ENCODE measurements around the gene TWF2. TPM values are rescaled to one million over a fixed set of nuclear protein-coding genes. Genes with fewer than 3 reads are reported as not detected.

TWF2 gene
- total and polyA plus RNA-seq, 5 experiments from 2014 or later, result 77.2 to 171 (median 112) TPM

DNA sequence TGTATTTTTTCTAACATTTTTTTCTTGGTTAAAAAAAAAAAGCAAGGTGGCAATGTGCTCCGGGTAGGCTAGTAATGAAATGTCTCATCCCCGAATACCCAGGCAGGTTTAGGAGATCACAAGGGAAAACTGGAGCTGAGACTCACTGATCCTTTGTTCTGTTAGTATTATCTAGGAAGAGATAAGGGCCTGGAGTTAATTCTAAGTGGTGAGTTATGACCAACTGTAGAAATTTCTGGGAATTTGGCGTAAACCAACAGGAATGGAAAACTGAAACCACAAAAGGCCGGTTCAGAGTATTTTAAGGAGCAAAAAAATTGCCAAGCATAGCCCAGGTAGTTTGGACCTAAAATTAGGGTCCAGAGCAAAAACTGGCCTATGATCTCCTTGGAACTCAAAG lies 19.0 kb upstream of the TWF2 start:
- POLR2A ChIA-PET, result interaction anchor here (43.1 to 58.8 kb wide), 3 partner anchors 7 to 26 kb away, joined by 1452 to 1841 read pairs (median 1452); partner anchors contain the start of genes GLYCTK, PPM1M, TLR9 and TWF2
- ATAC-seq (no peak), DNase-seq (no peak)
- Mint-ChIP-seq H3K27ac (peak overlapping the region; percentile 76 to 100 (median 98)), H3K4me3 (peak overlapping the region in 3 of 10 donors; percentile 33 to 70 (median 33)), H3K36me3 (peaks cover 0 to 96% (median 60%) of the 10 kb centered on the region in 3 donors), H3K9me3 (no peaks in the 10 kb centered on the region), H3K4me1 (peaks cover 24 to 99% (median 95%) of the 10 kb centered on the region in 4 donors), H3K27me3 (peaks cover 0 to 2% (median 0%) of the 10 kb centered on the region in 5 donors)

DNA sequence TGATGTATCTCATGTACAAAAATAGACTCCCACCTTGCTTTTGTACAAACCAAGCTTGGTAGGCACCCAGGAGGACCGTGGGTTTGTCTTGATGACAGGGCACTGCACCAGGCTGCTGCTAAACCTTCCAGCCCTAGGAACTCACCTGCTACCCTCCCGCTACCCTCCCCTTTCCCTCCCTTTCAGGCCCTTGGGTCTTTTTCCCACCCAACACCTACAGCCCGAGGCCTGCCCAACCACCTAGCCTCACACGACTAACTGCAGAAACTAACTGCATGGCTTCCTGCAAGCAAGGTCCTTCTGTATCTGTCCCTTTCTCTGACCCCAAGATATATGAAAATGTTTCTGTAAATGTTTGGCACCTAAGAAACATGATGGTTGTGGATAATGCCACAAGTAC lies 17.7 kb upstream of the TWF2 start:
- Mint-ChIP-seq H3K9me3 (no peaks in the 10 kb centered on the region), H3K4me3 (peak overlapping the region in 8 of 10 donors; percentile 48 to 78 (median 59)), H3K27me3 (peaks cover 0 to 2% (median 0%) of the 10 kb centered on the region in 5 donors), H3K4me1 (peaks cover 26 to 99% (median 95%) of the 10 kb centered on the region in 4 donors), H3K36me3 (peaks cover 0 to 94% (median 53%) of the 10 kb centered on the region in 3 donors), H3K27ac (peak overlapping the region; percentile 76 to 100 (median 99))
- ATAC-seq (no peak), DNase-seq (no peak)
- POLR2A ChIA-PET, result interaction anchor here (43.1 to 58.8 kb wide), 3 partner anchors 6 to 27 kb away, joined by 1452 to 1841 read pairs (median 1452); partner anchors contain the start of genes GLYCTK, PPM1M, TLR9 and TWF2

DNA sequence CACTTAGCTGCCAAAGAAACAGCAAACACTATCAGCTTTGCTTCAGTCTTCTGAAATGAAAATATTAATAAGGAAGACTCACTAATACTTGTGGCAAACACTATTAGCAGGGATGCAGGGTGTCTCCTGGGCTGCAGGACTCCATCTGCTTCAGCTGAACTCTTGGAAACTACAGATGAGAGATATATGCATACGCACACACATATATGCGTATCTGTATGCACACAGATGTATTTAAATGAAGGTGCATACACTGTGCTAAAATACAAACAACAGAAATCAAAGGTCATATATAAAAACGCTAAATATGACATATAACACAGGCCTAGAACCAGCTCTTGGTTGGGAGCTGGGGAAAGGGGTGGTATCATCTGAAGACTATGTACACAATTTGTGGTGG lies 17.2 kb upstream of the TWF2 start:
- no peak for ATAC-seq
- peaks cover 0 to 93% (median 50%) of the 10 kb centered on the region in 3 donors for H3K36me3 Mint-ChIP-seq
- no peak for DNase-seq
- peak overlapping the region; percentile 97 to 100 (median 99) for H3K27ac Mint-ChIP-seq
- H3K4me1 Mint-ChIP-seq, result peaks cover 24 to 97% (median 93%) of the 10 kb centered on the region in 4 donors
- H3K4me3 Mint-ChIP-seq, result peak overlapping the region in 8 of 10 donors; percentile 10 to 78 (median 49)
- no peaks in the 10 kb centered on the region for H3K9me3 Mint-ChIP-seq
- H3K27me3 Mint-ChIP-seq, result peaks cover 0 to 2% (median 0%) of the 10 kb centered on the region in 5 donors
- POLR2A ChIA-PET, result interaction anchor here (43.1 to 58.8 kb wide), 3 partner anchors 6 to 27 kb away, joined by 1452 to 1841 read pairs (median 1452); partner anchors contain the start of genes GLYCTK, PPM1M, TLR9 and TWF2

DNA sequence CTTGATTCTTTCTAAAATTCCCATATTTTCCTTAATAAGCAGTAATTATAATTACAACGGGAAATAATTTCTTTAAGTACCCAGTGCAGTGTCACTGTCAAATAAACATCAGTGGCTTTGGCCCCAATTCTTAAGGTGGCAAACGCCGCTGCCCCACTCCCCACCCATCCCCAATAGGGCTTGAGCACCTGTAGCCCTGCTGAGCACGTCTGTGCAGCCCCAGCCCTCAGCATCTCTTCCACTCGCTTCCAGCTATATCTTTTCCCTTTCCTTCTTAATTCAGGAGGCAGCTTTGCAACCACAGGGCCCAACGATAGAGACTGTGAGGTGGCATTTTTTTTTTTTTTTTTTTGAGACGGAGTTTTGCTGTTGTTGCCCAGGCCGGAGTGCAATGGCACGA lies 15.7 kb upstream of the TWF2 start:
- POLR2A ChIA-PET, result interaction anchor here (43.1 to 58.8 kb wide), 3 partner anchors 4 to 29 kb away, joined by 1452 to 1841 read pairs (median 1452); partner anchors contain the start of genes GLYCTK, PPM1M, TLR9 and TWF2
- peak overlapping the region; percentile 97 to 100 (median 99) for H3K27ac Mint-ChIP-seq
- peak overlapping the region in 8 of 10 donors; percentile 36 to 95 (median 83) for H3K4me3 Mint-ChIP-seq
- H3K27me3 Mint-ChIP-seq, result peaks cover 0 to 2% (median 0%) of the 10 kb centered on the region in 5 donors
- ATAC-seq, result no peak
- DNase-seq, result no peak
- peaks cover 33 to 97% (median 94%) of the 10 kb centered on the region in 4 donors for H3K4me1 Mint-ChIP-seq
- H3K36me3 Mint-ChIP-seq, result peaks cover 0 to 88% (median 40%) of the 10 kb centered on the region in 3 donors
- H3K9me3 Mint-ChIP-seq, result no peaks in the 10 kb centered on the region

DNA sequence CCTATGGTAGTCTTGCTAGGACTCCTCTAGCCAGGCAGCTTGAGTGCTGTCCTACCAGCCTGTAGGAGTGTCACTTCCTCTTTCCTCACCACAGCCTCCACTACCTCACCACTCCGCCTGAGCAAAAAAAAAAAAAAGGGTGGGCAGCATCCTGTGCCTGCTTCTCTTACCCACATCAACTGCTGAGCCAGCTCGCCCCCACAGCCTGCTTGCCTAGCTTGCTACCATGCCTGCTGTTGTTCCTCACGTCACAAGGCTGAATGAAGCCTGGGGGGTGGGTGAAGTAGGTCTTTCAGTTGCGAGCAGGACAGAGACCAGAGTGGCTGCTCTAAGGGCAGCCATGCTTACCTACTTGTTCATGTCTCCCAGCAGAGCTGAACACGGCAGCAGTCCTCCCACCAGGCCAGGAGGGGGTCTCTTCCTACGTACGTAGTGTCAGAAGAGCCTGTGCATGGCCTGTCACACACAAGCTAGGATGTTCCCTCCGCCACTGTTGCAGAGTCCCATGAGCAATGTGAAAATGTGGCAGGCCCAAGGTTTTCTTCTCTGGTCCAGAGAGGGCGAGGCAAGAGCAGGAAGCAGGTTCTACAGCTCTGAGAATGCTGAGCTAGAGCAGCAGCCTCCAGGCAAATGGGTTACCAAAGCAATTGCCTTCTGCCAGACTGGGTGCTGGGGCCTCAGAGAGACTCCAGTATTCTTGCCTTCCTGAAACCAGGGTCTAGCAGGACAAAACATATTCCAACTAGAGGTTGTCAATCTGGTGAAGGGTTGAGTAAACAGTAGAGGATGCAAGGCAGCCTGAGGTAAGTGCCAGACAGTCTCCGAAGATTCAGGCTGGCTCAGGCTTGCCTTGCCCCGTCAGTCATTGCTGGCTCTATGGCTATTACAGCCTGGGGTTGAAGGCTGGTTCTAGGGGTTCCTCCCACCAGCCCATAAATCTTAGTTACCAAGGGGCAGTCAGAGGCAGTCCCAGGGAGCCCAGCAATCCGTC lies 14.7 kb upstream of the TWF2 start:
- Mint-ChIP-seq H3K36me3 (peaks cover 0 to 88% (median 30%) of the 10 kb centered on the region in 3 donors), H3K4me1 (peaks cover 36 to 99% (median 94%) of the 10 kb centered on the region in 4 donors), H3K9me3 (no peaks in the 10 kb centered on the region), H3K27me3 (peaks cover 0 to 2% (median 0%) of the 10 kb centered on the region in 5 donors), H3K27ac (peak overlapping the region; percentile 97 to 100 (median 99)), H3K4me3 (peak overlapping the region; percentile 68 to 95 (median 90))
- DNase-seq, result peak; percentile 62 to 97 (median 91)
- POLR2A ChIA-PET, result interaction anchor here (1.0 to 58.8 kb wide), 4 partner anchors 3 to 82 kb away, joined by 3 to 1841 read pairs (median 1452); partner anchors contain the start of genes GLYCTK, PPM1M, TLR9 and TWF2
- ATAC-seq, result peak; percentile 87 to 88

GRCh38 chr3:52250122-52250521 lies 11.2 kb upstream of the TWF2 start:
- ATAC-seq (no peak), DNase-seq (no peak)
- peaks cover 0 to 67% (median 13%) of the 10 kb centered on the region in 3 donors for H3K36me3 Mint-ChIP-seq
- peak overlapping the region; percentile 91 to 100 (median 98) for H3K27ac Mint-ChIP-seq
- H3K4me3 Mint-ChIP-seq, result peak overlapping the region in 8 of 10 donors; percentile 35 to 86 (median 64)
- POLR2A ChIA-PET, result interaction anchor here (43.1 to 58.8 kb wide), 3 partner anchors 0 to 33 kb away, joined by 1452 to 1841 read pairs (median 1452); partner anchors contain the start of genes GLYCTK, PPM1M, TLR9 and TWF2
- H3K27me3 Mint-ChIP-seq, result peaks cover 0 to 2% (median 0%) of the 10 kb centered on the region in 5 donors
- no peaks in the 10 kb centered on the region for H3K9me3 Mint-ChIP-seq
- peaks cover 46 to 91% (median 88%) of the 10 kb centered on the region in 4 donors for H3K4me1 Mint-ChIP-seq

DNA sequence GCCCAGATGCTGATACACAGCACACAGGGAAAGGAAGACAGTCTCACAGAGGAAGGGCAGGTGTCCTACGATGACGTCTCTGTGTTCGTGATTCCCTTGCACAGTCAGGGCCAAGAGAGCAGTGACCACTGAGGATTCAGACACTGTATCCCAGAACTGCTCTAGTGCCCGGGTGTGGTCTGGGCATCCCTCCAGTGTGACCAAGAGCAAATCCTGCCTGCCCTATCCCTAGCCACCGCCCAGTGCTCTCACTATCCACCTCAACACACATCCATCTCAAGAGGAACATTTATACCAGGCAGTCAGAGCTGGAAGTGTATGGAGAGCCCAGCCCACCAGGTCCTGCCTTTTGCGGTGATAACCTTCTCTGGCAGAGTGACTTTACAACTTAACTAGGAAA lies 10.7 kb upstream of the TWF2 start:
- ATAC-seq, result no peak
- Mint-ChIP-seq H3K9me3 (no peaks in the 10 kb centered on the region), H3K27ac (peak overlapping the region; percentile 91 to 100 (median 98)), H3K27me3 (peaks cover 0 to 2% (median 0%) of the 10 kb centered on the region in 5 donors), H3K4me1 (peaks cover 46 to 91% (median 86%) of the 10 kb centered on the region in 4 donors), H3K36me3 (peaks cover 0 to 64% (median 13%) of the 10 kb centered on the region in 3 donors), H3K4me3 (peak overlapping the region in 8 of 10 donors; percentile 50 to 86 (median 64))
- DNase-seq, result no peak
- POLR2A ChIA-PET, result interaction anchor here (43.1 to 58.8 kb wide), 3 partner anchors 1 to 34 kb away, joined by 1452 to 1841 read pairs (median 1452); partner anchors contain the start of genes GLYCTK, PPM1M, TLR9 and TWF2

DNA sequence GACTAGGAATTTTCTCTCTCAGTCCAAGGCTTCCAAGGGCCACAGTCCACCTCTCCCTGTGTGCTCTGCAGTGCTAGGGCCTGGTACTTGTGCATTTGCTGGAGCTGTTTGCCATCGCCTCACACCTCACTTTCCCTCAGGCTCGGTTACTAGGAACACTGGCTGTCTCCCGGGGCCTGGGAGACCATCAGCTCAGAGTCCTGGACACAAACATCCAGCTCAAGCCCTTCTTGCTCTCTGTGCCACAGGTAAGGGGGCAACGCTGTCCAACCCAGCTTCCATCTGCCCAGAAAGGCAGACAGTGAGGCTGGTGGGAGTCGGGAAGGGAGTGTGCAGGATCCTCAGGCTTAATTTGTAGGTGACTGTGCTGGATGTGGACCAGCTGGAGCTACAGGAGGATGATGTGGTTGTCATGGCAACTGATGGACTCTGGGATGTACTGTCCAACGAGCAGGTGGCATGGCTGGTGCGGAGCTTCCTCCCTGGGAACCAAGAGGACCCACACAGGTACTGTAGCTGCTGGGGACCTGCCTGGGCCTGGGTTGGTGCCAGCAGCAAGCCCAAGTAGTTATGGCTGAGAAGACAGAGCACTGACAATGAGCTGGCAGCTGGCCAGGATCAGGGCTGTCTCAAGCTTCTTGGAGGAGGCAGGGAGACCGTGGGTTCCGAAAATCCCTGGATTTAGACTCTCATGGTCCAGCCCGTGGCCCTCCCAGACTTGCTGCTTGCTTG lies 10.0 kb upstream of the TWF2 start:
- POLR2A ChIA-PET, result interaction anchor here (1.1 to 58.8 kb wide), 4 partner anchors 2 to 192 kb away, joined by 3 to 1841 read pairs (median 1452); partner anchors contain the start of genes DUSP7, GLYCTK, PPM1M and TLR9

DNA sequence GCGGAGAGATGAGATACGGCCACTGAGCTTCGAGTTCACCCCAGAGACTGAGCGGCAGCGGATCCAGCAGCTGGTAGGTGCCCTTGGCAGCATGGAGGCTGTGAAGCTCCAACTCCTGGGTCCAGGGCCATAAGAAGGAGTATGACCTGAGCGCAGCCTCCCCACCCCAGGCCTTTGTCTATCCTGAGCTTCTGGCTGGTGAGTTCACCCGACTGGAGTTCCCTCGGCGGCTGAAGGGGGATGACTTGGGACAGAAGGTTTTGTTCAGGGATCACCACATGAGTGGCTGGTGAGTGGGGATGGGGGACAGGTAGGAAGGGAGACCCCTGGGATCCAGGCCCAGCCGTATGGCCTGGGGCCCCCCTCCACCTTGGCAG lies 9.2 kb upstream of the TWF2 start:
- H3K4me3 Mint-ChIP-seq, result peak overlapping the region; percentile 61 to 93 (median 88)
- H3K9me3 Mint-ChIP-seq, result no peaks in the 10 kb centered on the region
- peaks cover 47 to 91% (median 85%) of the 10 kb centered on the region in 4 donors for H3K4me1 Mint-ChIP-seq
- POLR2A ChIA-PET, result interaction anchor here (1.1 to 58.8 kb wide), 5 partner anchors 2 to 191 kb away, joined by 3 to 1841 read pairs (median 1452); partner anchors contain the start of genes DUSP7, GLYCTK, PPM1M and TLR9
- peak overlapping the region; percentile 91 to 100 (median 98) for H3K27ac Mint-ChIP-seq
- no peaks in the 10 kb centered on the region for H3K27me3 Mint-ChIP-seq
- ATAC-seq, result no peak
- H3K36me3 Mint-ChIP-seq, result peaks cover 0 to 50% (median 12%) of the 10 kb centered on the region in 3 donors
- DNase-seq, result peak in 1 of 10 donors; percentile 52

More for the DNA sequence above, 10.0 kb upstream of the TWF2 start:
- no peaks in the 10 kb centered on the region for H3K9me3 Mint-ChIP-seq
- H3K27ac Mint-ChIP-seq, result peak overlapping the region; percentile 91 to 100 (median 98)
- ATAC-seq (no peak), DNase-seq (peak in 4 of 10 donors; percentile 45 to 80 (median 48))
- peaks cover 0 to 2% (median 0%) of the 10 kb centered on the region in 5 donors for H3K27me3 Mint-ChIP-seq
- peaks cover 0 to 59% (median 12%) of the 10 kb centered on the region in 3 donors for H3K36me3 Mint-ChIP-seq
- peak overlapping the region in 9 of 10 donors; percentile 44 to 93 (median 88) for H3K4me3 Mint-ChIP-seq
- H3K4me1 Mint-ChIP-seq, result peaks cover 49 to 91% (median 85%) of the 10 kb centered on the region in 4 donors

DNA sequence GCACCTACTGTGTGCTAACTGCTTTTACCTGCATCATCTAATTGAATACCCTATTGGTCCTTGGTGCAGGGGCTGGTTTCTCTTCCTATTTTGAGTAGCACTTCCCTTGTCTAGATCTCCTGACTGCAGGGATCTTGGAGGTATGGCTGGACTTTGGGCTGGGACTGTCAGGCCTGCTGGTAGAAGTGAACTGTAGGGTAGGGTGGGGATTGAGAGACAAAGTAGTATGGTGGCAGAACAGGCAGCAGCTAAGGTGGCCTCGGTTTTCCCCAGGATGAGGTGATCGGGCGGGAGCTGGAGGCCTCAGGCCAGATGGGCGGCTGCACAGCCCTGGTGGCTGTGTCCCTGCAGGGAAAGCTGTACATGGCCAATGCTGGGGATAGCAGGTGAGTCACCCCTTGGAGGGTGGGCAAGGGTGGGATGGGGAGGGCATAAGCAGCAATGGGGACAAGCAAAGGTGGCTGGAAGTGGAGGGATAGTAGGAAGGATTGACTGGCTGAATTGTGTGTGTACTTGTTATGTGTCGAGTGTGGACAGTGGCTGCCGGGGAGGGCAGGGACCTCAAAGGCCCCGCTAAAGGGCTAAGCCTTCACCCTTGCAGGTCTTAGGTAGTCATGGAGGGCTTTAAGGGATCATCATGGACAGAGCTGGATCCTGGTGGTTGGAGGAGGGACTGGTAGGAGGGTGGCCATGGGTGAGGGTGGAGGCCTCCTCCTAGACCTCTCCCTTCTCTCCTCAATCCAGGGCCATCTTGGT lies 8.6 kb upstream of the TWF2 start:
- POLR2A ChIA-PET, result interaction anchor here (1.2 to 58.8 kb wide), 4 partner anchors 3 to 92 kb away, joined by 3 to 1841 read pairs (median 1452); partner anchors contain the start of genes GLYCTK, PPM1M, TLR9 and TWF2
- Mint-ChIP-seq H3K27me3 (no peaks in the 10 kb centered on the region), H3K4me1 (peaks cover 45 to 90% (median 82%) of the 10 kb centered on the region in 4 donors), H3K27ac (peak overlapping the region; percentile 91 to 100 (median 98)), H3K4me3 (peak overlapping the region; percentile 84 to 93 (median 88)), H3K9me3 (no peaks in the 10 kb centered on the region), H3K36me3 (peaks cover 0 to 46% (median 10%) of the 10 kb centered on the region in 3 donors)
- DNase-seq (peak in 1 of 10 donors; percentile 52), ATAC-seq (no peak)

Data from naive thymus-derived CD8-positive, alpha-beta T cell (primary cell).